LNCAP (cell line): ENCODE data around the gene CRIM1.

Source experiments
- CTCF ChIP-seq: fragments of 450-650 bp; IDR thresholded peaks from 2 replicates; pipeline ENCODE4 v1.5.1; 2017; ENCODE audit warnings: mild to moderate bottlenecking

The CRIM1 gene

GRCh38 chr2:36379710-36380448 is 24.3 kb downstream of the CRIM1 start:
- TF ChIP-seq CTCF: no peak

GRCh38 chr2:36380624-36381481 is 25.3 kb downstream of the CRIM1 start:
- TF ChIP-seq CTCF: no peak

GRCh38 chr2:36381993-36382392 is 26.4 kb downstream of the CRIM1 start:
- no peak for TF ChIP-seq CTCF

- no peak for TF ChIP-seq CTCF
These were observed 26.9 kb downstream of the CRIM1 start for GRCh38 chr2:36382472-36382871.

GRCh38 chr2:36383726-36384125 is 28.1 kb downstream of the CRIM1 start:
- no peak for TF ChIP-seq CTCF

- no peak for TF ChIP-seq CTCF
These were observed 28.9 kb downstream of the CRIM1 start for GRCh38 chr2:36384454-36384853.

GRCh38 chr2:36385603-36386002 is 30.0 kb downstream of the CRIM1 start:
- no peak for TF ChIP-seq CTCF
